MV-4-11 (cell line): Measurements from ENCODE around the gene DLGAP3.
"Not testable (repeated sequence)": the region's sequence is repeated elsewhere in the genome, so short reads cannot be mapped to it uniquely, and the experiment has no call there.

Source experiments
- DNase-seq: peaks from one replicate; lab custom pipeline; 2025; lab: John Stamatoyannopoulos, UW

DLGAP3 gene

GRCh38 chr1:34929497-34929852 is at the start of gene DLGAP3:
DLGAP3 (minus strand) TSS chr1:34929650; CDS start chr1:34905383, 24,267 bp downstream.
- no peak for DNase-seq

- DNase-seq: no peak
Observed at GRCh38 chr1:34978921-34979320, 49.5 kb upstream of the DLGAP3 start.

- DNase-seq: no peak
Observed at GRCh38 chr1:34977858-34978257, 48.4 kb upstream of the DLGAP3 start.

DNA sequence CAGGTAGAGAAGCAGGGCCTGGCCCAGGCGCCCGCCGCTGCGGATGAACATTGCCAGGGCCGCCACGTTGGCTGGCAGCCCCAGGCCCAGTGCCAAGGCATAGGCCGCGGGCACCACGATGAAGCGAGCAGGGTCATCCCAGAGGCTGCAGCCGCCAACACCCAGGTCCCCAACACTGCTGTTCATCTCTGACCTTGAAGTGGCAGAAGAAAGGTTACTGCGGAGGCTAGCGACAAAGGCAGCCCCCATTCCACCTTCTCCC is 47.7 kb upstream of the DLGAP3 start:
- DNase-seq: no peak

GRCh38 chr1:34976384-34977209 is 47.1 kb upstream of the DLGAP3 start:
- no peak for DNase-seq

GRCh38 chr1:34975771-34976170 is 46.3 kb upstream of the DLGAP3 start:
- peak; percentile 37 for DNase-seq

- no peak for DNase-seq
Observed at GRCh38 chr1:34975338-34975737, 45.9 kb upstream of the DLGAP3 start.

- DNase-seq: no peak
Observed at GRCh38 chr1:34974626-34975025, 45.2 kb upstream of the DLGAP3 start.

DNA sequence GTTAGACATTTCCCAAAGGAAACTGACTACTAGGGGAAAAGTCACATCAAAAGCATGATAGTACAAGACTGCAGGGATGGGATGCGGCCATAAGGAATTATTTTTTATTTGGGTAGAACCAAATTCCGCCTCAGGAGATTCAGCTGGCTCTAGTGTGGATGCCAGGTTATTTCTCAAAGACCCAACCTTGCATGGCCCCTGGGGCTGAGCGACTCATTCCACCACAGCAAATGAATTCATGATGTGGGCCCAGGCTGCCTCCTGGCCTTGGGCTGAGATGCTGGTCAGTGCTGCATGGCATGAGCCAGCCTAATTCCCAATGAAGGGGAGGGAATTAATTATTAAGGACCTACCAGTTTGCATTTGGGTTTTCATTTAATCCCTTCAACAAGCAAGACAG is 43.9 kb upstream of the DLGAP3 start:
- DNase-seq: no peak

DNA sequence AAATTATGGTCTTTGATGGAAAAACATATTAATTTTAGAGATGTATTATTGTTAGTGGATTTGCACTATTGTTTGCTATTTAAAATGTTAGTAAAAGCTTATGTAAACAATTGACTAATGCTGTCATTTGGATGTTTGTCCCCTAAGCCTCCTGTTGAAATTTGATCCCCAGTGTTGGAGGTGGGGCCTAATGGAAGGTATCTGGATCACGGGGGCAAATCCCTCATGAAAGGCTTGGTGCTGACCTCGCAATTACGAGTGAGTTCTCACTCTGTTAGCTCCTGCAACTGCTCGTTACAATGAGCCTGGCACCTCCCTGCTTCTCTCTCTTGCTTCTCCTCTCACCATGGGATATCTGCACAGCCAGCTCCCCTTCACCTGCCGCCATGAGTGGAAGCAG is 41.4 kb upstream of the DLGAP3 start:
- DNase-seq: no peak

DNA sequence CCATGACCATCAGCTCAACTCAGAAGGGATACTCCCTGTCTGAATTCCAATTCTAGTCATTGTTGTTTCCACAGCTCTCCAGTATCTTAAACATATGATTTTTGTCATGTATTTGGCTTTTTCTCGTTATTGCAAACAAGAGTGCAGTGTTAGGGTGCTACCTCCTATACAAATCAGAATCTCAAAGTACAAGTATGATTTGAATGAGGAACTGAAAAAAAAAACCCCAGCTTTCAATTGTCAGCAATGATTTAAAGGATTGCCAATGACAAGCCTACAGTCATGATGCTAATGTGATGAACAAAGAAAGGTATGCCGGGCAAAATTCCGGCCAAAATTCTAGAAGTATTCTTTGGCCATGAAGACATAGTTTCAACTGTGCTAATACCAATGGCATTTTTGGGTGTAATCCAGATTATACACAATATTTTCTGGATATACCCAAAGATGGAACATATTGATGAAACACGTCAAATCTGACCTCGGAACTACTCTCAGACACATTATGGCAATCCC is 40.8 kb upstream of the DLGAP3 start:
- DNase-seq: peak; percentile 15

GRCh38 chr1:34968297-34968696 is 38.8 kb upstream of the DLGAP3 start:
- not testable (repeated sequence) for DNase-seq

GRCh38 chr1:34967672-34968071 is 38.2 kb upstream of the DLGAP3 start:
- not testable (repeated sequence) for DNase-seq

- DNase-seq: no peak
Observed at GRCh38 chr1:34965597-34965996, 36.1 kb upstream of the DLGAP3 start.

DNA sequence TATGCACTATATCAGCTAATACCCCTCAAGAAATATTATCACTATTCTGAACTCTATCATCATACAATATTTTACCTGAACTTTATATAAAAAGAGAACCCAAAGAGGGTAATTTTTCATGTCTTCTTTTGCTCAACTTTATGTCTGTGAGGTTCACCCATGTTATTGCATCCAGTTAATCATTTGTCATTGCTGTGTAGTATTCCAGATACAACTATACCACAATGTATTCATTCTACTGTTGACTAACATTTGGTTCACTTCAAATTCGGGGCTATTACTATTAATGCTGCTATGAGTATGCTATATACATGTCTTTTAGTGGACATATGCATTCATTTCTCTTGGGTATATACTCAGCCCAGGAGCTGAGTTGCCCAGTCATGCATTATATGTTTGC is 21.0 kb upstream of the DLGAP3 start:
- DNase-seq: no peak

- not testable (repeated sequence) for DNase-seq
Observed at GRCh38 chr1:34948739-34949138, 19.3 kb upstream of the DLGAP3 start.

- DNase-seq: not testable (repeated sequence)
Observed at GRCh38 chr1:34947641-34948314, 18.3 kb upstream of the DLGAP3 start.

DNA sequence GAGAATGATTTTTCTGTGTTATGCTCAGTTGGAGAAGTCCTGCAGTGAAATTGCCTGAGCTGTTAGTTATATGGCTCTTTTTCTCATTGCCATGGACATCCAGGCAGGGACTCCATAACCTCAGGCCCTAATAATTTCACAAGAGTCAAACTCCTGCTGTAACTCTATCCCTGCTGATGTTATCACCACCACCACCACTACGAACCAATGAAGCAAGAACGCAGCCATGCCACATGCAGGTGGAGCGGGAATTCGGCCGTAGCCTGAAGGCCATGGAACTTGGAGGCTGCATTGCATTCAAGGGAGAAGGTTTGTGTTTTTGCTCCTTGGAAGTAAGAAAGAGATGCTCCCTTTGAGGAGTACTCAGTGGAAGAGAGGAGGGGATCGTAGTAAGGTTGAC is 16.8 kb upstream of the DLGAP3 start:
- no peak for DNase-seq

DNA sequence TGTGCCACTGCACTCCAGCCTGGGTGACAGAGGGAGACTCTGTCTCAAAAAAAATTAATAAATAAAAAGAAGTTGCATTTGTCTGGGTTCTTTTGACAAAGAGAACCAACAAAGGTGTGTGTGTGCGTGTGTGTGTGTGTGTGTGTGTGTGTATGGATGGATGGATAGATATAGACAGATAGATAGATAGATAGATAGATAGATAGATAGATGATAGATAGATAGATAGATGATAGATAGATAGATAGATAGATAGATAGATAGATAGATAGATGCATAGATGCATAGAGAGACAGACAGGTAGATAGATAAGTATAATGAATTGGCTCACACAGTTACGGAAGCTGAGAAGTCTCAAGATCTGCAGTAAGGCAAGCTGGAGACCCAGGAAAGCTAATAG is 12.3 kb upstream of the DLGAP3 start:
- DNase-seq: not testable (repeated sequence)

GRCh38 chr1:34930702-34931071 is 1.2 kb upstream of the DLGAP3 start:
- no peak for DNase-seq

DNA sequence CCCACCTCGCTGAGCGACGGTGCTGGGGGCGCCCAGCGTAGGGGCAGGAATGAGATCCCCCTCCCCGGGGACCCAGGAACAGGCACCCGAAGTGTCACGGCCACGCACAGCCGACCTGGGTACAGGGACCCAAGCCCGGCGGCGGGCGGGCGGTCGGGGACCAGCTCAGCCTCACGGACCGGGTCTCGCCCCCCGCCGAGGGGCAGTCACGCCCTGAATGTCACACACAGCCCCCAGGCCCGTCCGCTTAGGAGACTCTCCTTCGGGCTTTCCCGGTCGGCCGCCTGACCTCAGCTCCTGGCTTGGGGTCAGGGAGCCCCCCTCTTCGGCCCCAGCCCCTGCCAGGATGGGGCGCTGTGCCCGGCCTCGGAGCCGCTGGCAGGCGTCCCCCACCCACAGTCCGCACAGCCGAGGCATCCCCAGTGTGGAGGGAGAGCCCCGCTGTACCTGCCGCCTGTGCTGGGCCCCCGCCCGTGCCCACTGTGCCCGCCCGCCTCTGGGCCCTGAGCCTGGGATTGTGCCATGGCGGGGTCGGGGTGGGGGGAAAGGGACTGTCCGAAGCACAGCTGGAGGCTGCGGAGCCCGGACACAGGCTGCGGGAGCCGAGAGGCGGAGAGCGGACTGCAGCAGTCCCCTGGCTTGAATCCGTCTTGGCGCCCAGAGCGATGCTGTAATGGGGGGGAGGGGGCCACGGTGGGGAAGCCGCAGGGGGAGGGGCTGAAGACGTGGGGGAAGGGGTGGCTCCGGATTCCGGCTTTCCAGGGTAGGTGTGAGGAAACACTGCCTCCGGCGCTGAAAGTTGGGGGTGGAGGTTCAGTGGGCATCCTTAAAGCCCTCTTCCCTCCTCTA is 627 bp upstream of the DLGAP3 start:
- no peak for DNase-seq

- no peak for DNase-seq
Observed at GRCh38 chr1:34928699-34929496, 552 bp downstream of the DLGAP3 start.
